Adipose tissue (tissue), 3 donors: ENCODE measurements around the gene CCNT1. TPM values are rescaled to one million over a fixed set of nuclear protein-coding genes. Genes with fewer than 3 reads are reported as not detected.
"Not testable (repeated sequence)": the region's sequence is repeated elsewhere in the genome, so short reads cannot be mapped to it uniquely, and the experiment has no call there.

Experiments used
- H3K27ac ChIP-seq: one replicate; pipeline ENCODE4 v1.5.1; 2013; ENCODE audit warnings: low read depth, low read length
- WGBS, 3 donors: extraction: QIAGEN DNeasy Blood & Tissue Kit; methylation state at CpG; one replicate each; pipeline ENCODE4 v1.1.7; 2013; 5-methylcytosine and 5-hydroxymethylcytosine counted together
- polyA plus RNA-seq, 3 donors: library from polyadenylated mRNA; stranded (reverse); fragments of 200-250 nt; gene quantifications; one replicate each; pipeline ENCODE4 v1.2.3, GENCODE V29; 2013
- donor health status: healthy with polysubstance abuse.
- donor health status: Bipolar disorder and iron deficiency.
- donor health status: healthy.

CCNT1 gene
- polyA plus RNA-seq: 1 to 10 TPM; 4.6 to 8.0 (median 5.4) TPM

DNA sequence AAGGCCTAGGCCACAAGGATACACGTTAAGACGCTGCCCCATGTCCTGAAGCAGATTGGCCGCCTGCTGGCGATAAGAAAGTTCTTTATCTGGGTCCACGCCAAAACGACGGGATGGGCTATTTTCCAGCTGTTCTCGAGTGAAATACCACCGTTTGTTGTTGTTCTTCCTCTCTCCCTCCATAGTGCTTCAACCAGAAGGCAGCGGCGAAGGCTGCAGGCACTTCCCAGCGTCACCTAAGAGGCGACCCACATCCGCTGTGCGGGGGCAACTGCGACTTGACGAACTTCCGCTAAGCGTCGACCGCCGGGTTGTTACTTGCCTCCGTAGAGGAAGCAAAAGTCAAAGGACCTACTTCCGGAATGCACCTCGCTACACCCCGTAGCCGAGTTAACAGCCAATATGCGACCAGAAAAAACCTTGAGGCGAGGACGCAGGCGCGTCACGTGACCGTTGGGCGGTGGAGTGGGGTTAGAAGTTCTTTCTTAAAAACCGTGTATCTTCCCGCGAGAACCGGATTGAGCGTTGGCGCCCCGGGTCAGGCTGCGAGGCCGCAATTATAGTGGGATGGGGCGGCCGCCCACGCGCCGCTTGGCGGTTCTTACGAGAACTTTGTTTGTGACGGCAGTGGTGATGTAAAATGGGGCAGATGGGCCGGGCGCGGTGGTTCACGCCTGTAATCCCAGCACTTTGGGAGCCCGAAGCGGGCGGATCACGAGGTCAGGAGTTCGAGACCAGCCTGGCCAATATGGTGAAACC is at the start of gene CCNT1:
CCNT1 (minus strand) TSS at position 215 of the 759 bp plus-strand sequence; CDS start at position 183, 32 bp downstream.
- WGBS, 3 donors: 0 to 1% (median 1%) methylated on average over 61 of the region's 61 CpGs
- H3K27ac ChIP-seq: peak within 1 kb of the TSS; percentile 92

DNA sequence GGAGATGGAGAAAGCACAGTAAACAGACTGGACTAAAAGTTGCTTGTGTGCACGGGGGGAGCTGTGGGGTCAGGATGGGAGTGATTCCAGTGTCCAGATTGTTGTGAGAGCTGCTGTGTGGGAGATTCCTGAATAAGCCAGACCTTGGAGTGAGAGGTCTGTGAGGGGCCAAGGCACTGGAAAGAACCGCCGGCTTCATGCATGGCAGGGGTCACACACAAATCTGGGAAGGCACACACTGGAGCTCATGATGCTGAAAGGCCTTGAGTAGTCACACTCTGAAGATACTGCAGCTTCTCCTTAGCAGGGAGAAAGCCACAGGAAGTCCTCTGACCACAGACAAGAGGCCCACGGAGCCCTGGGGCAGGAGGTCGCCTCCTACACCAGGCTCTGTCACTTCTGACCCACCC is 49.3 kb upstream of the CCNT1 start:
- no peak overlapping the region for H3K27ac ChIP-seq
- 39 to 84% (median 42%) methylated on average over 5 of the region's 5 CpGs for WGBS, 3 donors

DNA sequence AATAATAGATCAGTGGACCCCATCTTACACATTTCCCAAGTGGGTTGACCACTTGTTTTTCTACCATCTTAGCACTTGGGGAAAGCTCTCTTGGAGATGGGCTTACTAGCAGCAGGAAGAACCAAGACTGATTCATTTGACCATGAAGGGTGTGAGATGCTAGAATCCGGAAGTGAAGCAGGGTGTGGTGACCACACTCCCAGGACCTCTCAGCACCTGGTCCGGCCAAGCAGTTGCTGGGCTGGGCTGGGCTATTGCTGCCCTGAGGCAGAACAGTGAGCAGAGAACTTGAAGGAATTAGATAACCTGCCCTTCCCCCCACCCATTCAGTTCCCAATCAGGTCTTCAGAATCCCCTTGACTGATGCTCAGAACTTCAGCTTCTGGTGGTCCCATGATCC is 48.0 kb upstream of the CCNT1 start:
- H3K27ac ChIP-seq: no peak overlapping the region
- WGBS, 3 donors: 70 to 78% (median 75%) methylated on average over 2 of the region's 2 CpGs

DNA sequence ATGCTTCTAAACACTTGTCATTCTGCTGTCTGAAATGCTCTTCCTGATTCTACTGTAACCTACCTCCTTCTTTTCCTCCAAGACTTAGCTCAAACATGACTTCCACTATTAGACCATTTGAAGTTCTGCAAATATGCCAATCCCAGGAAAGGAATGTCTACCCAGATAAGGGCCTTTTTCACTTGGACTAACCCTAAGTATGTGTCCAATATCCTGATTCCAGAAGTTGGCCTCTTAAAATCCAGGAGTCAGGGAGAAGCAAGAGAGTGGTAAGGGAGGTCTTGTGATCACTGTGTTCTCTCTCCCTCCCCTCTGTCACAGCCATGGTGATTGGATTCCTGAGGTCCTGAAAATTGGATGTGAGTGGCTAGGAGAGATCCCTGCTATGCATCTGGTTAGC is 42.2 kb upstream of the CCNT1 start:
- no peak overlapping the region for H3K27ac ChIP-seq

DNA sequence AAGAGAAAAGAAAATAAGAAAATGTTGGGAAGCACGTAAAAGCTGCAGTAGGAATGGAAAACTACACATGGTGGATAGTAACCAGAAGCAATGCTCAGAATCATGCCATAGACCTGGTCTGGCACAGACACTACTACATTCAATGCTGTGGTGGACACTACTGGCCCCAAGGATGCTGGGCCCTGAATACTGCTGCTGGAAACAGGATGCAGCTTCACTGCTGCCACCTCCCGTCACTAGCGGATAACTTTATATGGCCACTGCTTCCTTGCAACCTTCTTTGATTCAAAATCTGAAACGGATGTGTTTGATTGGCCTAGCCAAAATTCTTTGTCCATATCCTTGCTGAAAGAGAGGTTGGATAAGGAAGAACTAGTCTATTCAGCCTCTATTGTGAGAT is 41.7 kb upstream of the CCNT1 start:
- H3K27ac ChIP-seq: no peak overlapping the region
- 49 to 81% (median 64%) methylated on average over 4 of the region's 4 CpGs for WGBS, 3 donors

DNA sequence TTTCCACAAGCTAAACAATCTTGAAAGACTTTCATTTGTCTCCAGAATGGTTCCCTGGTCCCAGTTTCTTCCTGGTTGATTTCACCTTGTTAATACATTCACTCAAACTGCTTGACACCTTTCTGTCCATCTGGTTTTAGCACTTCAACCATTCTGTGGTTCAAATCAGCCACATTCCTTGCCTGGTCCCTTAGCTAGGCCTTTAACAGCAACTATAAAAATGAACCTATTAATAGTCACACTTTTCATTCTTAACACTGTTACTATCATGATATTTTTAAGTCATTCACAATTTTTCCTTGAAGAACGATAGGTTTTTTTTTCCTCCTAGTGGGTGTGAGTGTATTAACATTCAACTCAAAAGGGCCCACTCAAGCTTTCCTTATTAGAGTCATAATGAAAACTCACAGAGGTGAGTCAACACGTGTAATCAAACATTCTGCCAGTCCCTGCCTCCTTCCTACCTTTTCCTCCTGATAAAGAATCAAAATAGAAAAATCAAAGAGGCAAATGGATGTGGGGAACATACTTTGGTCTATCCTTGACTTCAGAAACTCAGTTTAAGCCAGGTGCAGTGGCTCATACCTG is 34.4 kb upstream of the CCNT1 start:
- H3K27ac ChIP-seq: no peak overlapping the region
- 49 to 70% (median 60%) methylated on average over 2 of the region's 2 CpGs for WGBS, 3 donors

DNA sequence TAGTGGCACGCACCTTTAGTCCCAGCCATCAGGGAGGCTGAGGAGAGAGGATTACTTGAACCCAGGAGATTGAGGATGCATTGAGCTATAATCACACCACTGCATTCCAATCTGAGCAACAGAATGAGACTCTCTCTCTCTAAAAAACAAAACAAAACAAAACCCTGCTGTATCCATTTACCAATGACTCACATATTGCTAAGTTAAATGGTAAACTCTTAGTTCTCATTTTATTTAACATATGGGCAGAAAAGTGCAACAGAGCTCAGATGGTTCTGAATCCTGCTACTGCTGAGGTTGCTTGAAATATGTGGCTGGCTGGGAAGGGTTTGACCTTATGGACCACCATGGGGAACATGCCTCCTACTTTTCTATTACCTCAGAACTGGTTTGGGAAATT is 33.7 kb upstream of the CCNT1 start:
- WGBS, 3 donors: 93 to 100% (median 100%) methylated on average over 1 of the region's 1 CpG

DNA sequence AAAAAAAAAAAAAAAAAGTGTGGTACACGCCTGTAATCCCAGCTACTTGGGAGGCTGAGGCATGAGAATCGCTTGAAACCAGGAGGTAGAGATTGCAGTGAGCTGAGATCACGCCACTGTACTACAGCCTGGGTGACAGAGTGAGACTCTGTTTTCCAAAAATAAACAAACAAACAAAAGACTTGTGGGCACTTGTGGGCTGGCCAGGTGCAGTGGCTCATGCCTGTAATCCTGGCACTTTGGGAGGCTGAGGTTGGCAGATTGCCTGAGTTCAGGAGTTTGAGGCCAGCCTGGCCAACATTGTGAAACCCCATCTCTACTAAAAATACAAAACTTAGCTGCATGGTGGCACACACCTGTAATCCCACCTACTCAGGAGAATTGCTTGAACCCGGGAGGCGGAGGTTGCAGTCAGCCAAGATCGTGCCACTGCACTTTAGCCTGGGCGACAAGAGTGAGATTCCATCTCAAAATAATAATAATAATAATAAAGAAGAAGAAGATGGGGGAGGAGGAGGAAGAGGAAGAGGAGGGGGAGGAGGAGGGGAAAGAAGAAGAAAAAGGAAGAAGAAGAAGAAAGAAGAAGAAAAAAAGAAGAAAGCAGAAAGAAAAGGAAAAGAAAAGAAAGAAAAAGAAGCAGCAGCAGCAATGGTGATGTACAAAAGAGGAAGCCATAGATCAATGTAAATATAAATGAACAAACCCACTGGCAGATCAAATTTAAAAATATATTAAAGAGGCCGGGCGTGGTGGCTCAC is 27.9 kb upstream of the CCNT1 start:
- WGBS, 3 donors: 81 to 84% (median 83%) methylated on average over 9 of the region's 9 CpGs
- H3K27ac ChIP-seq: no peak overlapping the region

More for the DNA sequence above, 33.7 kb upstream of the CCNT1 start:
- H3K27ac ChIP-seq: no peak overlapping the region

DNA sequence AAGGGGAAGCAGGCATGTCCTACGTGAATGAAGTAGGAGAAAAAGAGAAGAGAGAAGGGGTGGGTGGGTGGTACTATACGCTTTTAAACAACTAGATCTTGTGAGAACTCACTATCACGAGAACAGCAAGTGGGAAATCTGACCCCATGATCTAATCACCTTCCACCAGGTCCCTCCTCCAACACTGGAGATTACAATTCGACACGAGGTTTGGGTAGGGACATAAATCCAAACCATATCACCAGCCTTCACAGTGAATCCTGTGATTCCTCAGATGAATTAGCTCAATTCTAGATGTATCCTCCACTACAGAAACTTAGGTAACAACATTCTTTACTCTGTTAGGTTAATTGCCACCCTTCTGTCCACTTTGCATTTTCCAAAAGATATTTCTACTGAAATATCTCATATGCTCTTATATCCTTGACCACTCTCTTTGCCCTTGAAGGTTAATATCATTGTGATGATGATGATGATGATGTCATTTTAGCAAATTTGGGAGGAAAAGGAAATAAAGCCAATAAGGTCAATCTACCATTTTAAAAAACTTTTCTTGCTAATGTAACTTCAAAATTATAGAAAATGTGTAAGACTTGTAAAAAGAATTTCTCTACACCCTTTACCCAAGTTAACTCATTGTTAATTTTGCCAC is 23.2 kb upstream of the CCNT1 start:
- H3K27ac ChIP-seq: no peak overlapping the region
- 37 to 43% (median 39%) methylated on average over 5 of the region's 5 CpGs for WGBS, 3 donors

DNA sequence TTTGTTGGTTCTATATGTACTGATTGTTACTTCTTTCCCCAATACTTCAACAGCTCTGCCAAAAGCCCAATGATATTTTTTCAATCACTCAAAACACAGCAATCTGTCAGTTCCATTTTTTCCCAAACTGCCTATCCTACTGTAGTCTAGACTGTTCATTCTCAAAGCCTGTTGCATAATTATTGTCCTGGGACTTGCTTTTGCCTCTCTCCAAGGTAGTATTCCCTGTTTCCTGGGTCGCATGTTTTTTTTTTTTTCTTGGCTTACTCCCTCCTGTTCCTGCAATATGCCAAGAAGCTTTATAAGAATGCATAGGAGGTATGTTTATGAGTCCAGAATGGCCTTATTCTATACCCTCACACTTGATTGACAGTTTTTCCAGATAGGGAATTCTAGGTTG is 19.9 kb upstream of the CCNT1 start:
- 30 to 55% (median 33%) methylated on average over 1 of the region's 1 CpG for WGBS, 3 donors
- H3K27ac ChIP-seq: no peak overlapping the region

DNA sequence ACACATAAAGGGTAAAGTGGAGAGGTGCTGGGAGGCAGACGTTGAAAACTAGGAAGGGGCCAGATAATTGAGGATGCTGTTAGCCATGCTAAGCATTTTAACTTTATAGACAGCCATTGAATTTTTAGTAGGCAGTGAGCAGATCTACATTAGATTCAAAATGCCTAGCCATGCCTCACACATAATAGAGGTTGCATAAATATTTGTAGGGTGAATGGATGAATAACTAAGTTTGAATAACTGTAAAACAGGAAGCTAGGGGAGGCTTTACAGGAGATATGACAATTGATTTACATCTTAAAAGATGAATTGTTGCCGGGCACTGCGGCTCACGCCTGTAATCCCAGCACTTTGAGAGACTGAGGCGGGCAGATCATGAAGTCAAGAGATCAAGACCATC is 12.3 kb upstream of the CCNT1 start:
- WGBS, 3 donors: 69 to 79% (median 79%) methylated on average over 5 of the region's 5 CpGs

DNA sequence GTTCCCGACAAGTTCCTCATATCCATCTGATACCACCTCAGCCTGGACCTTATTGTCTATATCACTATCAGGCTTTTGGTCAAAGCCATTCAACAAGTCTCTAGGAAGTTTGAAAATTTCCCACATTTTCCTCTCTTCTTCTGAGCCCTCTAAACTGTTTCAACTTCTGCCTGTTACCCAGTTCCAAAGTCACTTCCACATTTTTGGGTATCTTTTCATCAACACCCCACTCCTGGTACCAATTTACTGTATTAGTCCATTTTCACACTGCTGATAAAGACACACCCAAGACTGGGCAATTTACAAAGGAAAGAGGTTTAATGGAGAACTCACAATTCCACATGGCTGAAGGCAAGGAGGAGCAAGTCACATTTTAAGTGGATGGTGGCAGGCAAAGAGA is 4.2 kb upstream of the CCNT1 start:
- H3K27ac ChIP-seq: not testable (repeated sequence)
- WGBS, 3 donors: 83 to 95% (median 94%) methylated on average over 1 of the region's 1 CpG

More for the DNA sequence above, 12.3 kb upstream of the CCNT1 start:
- no peak overlapping the region for H3K27ac ChIP-seq

DNA sequence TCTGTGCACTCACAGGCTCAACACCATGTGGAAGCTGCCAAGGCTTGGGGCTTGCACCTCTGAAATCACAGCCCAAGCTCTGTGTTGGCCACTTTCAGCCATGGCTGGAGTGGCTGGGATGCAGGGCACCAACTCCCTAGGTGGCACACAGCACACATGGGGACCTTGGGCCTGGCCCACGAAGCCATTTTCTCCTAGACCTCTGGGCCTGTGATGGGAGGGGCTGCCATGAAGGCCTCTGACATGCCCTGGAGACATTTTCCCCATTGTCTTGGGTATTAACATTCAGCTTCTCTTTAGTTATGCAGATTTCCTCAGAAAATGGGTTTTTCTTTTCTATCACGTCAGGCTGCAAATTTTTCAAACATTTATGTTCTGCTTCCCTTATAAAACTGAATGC is 3.7 kb upstream of the CCNT1 start:
- WGBS, 3 donors: 75 to 84% (median 82%) methylated on average over 2 of the region's 2 CpGs
- H3K27ac ChIP-seq: not testable (repeated sequence)

DNA sequence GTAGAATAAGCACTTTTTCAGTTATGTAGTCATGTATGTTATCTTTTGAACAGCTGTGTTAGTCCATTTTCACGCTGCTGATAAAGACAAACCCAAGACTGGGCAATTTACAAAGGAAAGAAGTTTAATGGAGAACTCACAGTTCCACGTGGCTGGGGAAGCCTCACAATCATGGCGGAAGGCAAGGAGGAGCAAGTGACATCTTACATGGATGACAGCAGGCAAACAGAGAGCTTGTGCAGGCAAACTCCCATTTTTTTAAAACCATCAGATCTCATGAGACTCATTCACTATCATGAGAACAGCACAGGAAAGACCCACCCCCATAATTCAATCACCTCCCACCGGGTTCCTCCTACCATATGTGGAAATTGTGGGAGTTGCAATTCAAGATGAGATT is 2.5 kb upstream of the CCNT1 start:
- 68 to 87% (median 86%) methylated on average over 4 of the region's 4 CpGs for WGBS, 3 donors
- H3K27ac ChIP-seq: not testable (repeated sequence)

DNA sequence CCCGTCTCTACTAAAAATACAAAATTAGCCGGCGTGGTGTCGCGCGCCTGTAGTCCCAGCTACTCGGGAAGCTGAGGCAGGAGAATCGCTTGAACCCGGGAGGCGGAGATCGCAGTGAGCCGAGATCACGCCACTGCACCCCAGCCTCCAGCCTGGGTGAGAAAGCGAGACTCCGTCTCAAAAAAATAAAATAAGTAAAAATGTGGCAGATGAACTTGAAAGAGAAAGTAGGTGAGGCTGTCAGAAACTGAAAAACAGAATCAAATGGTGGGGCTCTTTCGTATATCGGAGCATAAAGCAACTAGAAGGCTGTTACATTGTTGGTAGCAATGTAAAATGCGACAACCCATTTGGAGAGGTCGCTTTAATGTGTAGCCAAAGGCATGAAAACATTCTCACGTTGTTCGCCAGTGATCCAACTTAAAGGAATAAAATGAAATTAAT is 767 bp upstream of the CCNT1 start:
- WGBS, 3 donors: 9 to 13% (median 12%) methylated on average over 21 of the region's 21 CpGs
- no peak overlapping the region for H3K27ac ChIP-seq

DNA sequence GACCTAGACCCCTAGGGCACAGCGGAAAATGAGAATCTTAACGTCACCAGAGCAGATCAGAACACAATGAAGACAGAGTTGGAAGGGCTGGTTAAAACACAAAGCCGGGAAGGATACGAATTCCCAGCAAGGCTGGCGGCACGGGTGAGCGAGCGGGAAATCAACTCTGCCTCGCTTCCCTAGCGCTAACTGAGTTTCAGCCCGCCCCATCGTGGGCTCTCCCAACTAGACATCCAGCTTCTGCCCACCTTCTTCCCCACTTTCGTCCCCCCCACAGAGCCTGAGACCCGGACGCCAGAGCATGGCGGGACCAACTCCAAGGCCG is 377 bp downstream of the CCNT1 start:
- 0% methylated on average over 17 of the region's 17 CpGs for WGBS, 3 donors
- H3K27ac ChIP-seq: peak overlapping the region; percentile 92

DNA sequence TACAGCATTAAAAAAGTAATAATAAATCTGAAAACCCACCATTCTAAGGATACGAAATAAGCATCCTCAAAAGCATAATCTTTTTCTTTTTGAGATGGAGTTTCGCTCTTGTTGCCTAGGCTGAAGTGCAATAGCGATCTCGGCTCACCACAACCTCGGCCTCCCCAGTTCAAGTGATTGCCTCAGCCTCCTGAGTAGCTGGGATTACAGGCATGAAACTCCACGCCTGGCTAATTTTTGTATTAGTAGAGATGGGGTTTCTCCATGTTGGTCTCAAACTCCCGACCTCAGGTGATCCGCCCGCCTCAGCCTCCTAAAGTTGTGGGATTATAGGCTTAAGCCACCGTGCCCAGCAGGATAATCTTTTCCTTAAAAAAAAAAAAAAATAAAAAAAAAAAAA is 4.3 kb downstream of the CCNT1 start:
- WGBS, 3 donors: 94 to 98% (median 96%) methylated on average over 10 of the region's 10 CpGs
- no peak overlapping the region for H3K27ac ChIP-seq

DNA sequence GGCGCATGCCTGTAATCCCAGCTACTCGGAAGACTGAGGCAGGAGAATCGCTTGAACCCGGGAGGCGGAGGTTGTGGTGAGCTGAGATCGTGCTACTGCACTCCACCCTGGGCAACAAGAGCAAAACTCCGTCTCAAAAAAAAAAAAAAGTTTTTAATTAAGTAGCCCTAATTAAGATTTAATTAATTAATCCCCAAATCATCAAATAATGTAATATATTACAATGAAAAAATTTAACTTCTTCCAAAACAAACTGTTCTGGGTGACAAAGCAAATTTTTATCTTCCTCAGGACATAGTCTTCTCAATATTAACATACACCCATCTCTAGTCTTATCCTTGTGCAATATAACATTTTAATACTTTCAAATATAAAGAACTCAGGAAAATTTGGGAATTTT is 17.7 kb downstream of the CCNT1 start:
- not testable (repeated sequence) for H3K27ac ChIP-seq
- WGBS, 3 donors: 96 to 98% (median 97%) methylated on average over 7 of the region's 7 CpGs

DNA sequence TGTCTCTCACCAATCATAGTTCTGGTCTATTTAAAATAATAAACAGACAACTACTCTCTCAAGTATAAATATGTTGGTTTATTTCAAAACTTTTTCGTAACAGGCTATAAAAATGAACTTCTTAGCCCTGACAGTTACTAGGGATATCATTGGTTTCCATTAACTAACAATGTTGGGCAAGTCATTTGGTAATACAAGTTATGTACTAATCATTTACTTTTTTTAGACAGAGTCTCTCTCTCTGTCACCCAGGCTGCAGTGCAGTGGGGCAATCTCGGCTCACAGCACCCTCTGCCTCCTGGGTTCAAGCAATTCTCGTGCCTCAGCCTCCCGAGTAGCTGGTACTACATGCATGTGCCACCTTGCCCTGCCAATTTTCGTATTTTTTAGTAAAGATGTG is 19.9 kb downstream of the CCNT1 start:
- no peak overlapping the region for H3K27ac ChIP-seq
- 63 to 93% (median 73%) methylated on average over 5 of the region's 5 CpGs for WGBS, 3 donors
